GM12865 (cell line): ENCODE data around the gene MRPL10.
A peak's percentile ranks its signal among the peaks of the same experiment; 100 is the strongest.
"Not testable (repeated sequence)": the region's sequence is repeated elsewhere in the genome, so short reads cannot be mapped to it uniquely, and the experiment has no call there.

Source experiments
- DNase-seq: peaks from one replicate; pipeline ENCODE4 v3.0.0; 2010; ENCODE audit warnings: low read depth
- H3K4me3 ChIP-seq: 2 replicates; pipeline ENCODE4 v1.5.1; 2011; ENCODE audit warnings: mild to moderate bottlenecking, low read depth, low read length, control low read depth
- TF ChIP-seq, protein P1 (sequence below): IDR thresholded peaks from 2 replicates; pipeline ENCODE4 v1.5.1; 2011; ENCODE audit warnings: low read length, control low read depth, low read depth, inconsistent platforms; ENCODE audit not compliant: insufficient read depth; ENCODE audit errors: missing control alignments

The MRPL10 gene

DNA sequence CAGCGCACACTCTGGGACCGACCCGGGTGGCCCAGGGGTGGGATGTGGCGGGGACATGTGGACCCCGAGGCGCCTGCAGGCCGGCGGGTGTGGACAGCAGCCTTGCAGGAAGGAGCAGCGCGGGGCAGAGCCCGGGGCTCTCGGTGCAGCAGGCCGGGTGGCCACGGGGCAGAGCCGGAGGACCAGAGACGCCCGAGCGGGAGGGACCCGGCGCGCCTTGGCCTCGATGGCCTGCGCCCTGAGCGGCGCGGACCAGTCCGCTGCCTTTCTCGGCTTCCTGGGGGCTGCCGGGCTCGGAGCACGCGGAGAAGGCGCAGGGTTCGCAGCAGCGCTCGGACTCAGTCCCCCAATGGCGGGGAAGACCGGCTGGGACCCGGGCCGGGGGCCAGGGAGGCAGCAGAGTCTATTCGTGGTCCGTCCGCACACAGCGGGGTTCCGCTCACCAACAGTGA, 53.1 kb downstream of the MRPL10 start:
- TF ChIP-seq, protein P1, sequence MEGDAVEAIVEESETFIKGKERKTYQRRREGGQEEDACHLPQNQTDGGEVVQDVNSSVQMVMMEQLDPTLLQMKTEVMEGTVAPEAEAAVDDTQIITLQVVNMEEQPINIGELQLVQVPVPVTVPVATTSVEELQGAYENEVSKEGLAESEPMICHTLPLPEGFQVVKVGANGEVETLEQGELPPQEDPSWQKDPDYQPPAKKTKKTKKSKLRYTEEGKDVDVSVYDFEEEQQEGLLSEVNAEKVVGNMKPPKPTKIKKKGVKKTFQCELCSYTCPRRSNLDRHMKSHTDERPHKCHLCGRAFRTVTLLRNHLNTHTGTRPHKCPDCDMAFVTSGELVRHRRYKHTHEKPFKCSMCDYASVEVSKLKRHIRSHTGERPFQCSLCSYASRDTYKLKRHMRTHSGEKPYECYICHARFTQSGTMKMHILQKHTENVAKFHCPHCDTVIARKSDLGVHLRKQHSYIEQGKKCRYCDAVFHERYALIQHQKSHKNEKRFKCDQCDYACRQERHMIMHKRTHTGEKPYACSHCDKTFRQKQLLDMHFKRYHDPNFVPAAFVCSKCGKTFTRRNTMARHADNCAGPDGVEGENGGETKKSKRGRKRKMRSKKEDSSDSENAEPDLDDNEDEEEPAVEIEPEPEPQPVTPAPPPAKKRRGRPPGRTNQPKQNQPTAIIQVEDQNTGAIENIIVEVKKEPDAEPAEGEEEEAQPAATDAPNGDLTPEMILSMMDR: no peak
- H3K4me3 ChIP-seq: no peak overlapping the region
- no peak for DNase-seq

DNA sequence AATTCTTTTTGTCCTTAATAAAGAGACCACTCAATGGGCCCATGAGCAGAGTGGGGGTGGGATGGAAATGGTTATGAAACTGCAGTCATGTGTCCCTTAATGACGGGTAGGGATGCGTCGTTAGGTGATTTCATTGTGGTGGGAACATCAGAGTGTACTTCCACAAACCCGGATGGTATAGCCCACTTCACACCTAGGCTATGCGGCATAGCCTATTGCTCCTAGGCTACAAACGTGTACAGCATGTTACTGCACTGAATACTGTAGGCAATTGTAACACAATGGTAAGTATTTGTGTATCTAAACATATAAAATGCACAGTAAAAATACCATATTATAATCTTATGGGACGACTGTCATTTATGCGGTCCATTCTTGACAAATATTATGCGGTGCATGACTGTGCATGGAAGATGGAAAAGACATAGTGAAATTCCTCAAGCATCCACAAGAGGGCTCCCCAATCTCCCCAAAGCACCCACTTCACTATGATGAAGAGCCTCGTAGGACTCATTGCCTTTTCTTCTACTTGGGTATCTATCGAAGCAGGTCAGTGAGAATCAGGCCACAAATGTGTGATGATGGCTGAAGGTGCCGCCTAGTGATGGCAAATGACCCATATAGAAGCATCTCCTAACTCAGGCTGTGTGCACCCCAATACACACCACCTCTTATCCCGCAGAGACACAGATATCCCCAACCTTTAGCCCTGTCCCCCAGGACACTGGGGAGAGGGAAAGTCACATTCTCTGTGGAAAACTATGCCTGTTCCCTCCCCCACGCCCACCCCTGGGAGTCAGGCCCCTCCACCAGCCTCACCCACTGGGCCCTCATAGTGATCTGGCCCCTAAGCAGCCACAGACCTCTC, 54.8 kb downstream of the MRPL10 start:
- no peak overlapping the region for H3K4me3 ChIP-seq
- peak; percentile 57 for DNase-seq
- TF ChIP-seq, protein P1: peak; percentile 84

DNA sequence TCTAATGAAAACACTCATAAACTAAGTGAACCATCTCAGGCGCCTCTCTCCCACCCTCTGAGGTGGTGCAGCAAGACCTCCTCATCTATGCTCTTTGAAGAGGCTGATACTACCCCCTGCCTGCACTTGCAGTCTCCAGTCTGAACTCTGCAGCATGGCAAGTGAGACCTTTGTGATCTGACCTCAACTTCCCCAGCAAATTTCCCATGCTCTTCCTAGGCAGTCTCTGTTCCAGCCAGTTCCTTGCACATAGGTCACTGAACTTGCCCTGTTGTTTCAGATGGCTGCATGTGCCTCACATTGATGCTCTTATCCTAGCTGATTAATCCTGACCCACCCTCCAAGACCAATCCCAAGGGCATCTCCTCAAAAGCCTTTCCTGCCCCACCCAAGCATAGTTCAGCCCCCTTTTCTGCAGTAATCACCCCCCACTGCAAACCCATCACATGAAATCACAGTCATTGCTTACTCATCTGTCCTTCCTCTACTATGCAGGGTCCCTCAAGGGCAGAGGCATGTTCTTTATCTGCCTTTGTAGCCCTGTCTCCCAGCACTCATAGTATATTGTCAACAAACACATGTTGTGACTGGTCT, 56.3 kb downstream of the MRPL10 start:
- TF ChIP-seq, protein P1: no peak
- H3K4me3 ChIP-seq: no peak overlapping the region
- no peak for DNase-seq

DNA sequence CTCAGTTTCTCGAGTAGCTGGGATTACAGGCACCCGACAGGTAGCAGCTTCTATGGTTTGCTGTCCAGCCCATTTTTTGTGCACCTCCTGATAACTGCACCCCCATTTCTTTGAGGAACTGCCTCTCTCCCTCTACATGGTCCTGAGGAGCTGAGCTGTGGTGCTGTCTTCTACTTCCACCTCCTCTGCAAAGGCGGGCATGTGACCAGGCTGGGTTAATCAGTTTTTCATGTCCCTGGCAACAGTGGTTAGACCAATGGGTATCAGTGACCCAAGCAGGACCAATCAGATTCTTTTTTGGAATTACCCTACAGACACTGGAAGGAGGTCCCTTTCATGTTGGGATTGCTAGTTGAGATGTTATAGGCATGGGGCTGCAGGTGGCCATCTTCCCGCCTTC, 57.0 kb downstream of the MRPL10 start:
- TF ChIP-seq, protein P1: no peak
- no peak overlapping the region for H3K4me3 ChIP-seq
- no peak for DNase-seq

DNA sequence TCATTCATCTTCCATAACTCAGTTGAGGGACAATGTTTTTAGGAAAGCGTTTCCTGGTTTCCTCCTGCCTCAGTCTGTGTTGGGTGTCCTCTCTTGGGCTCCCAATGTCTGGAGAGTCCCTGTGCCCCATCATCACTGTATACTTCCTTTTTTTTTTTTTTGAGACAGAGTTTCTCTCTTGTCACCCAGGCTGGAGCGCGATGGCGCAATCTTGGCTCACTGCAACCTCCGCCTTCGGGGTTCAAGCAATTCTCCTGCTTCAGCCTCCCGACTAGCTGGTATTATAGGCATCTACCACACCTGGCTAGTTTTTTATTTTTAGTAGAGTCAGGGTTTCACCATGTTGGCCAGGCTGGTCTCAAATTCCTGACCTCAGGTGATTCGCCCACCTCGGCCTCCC, 57.7 kb downstream of the MRPL10 start:
- DNase-seq: not testable (repeated sequence)

More for the DNA sequence above, 57.7 kb downstream of the MRPL10 start:
- H3K4me3 ChIP-seq: not testable (repeated sequence)
